ENCODE results near the gene CELA3A.

CELA3A gene

DNA sequence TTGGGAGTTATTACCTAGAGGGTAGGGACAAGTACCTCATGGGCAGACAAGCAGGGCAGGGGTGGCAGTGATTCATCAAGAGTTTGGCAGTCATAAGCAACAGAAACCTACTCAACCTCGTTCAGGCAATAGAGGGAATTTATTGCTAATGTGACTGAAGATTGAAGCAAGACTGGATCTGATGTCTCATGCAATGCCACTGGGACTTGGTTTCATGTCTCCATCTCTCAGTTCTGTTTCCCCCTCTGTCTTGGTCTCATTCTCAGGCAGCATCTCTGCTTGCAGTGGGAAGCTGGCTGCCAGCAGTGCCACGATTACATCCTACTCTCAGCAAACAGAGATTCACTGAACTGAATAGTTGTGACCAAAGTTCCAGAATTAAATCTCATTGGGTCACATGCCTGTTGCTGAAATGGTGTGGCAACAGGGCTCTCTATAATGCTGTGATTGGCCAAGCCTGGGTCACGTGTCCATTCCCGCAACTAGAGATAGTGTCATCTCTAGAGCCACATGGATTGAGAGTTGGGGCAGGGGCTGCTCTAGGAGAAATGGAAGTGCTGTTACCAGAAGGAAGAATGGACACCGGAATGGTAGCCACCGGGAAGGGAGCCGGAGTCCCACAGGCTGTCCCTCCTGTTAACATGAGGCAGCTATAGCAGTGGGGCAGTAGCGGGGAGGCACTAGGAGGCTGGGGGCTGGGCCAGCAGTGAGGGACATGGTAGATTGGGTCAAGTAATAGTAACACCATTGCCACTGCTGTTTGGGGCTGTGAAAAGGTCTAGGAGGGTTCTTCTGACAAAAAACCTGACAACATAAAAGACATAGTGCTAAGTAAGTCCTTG, 47.1 kb downstream of the CELA3A start:
- H3K4me3 ChIP-seq (ENCODE audit: low read length) = no peak overlapping the region
- no peaks in the 10 kb centered on the region for H3K9me3 ChIP-seq (ENCODE audit: control insufficient read depth, low read length)
- H3K27me3 ChIP-seq (ENCODE audit: control insufficient read depth, insufficient read depth, low read length) = no peaks in the 10 kb centered on the region
- H3K9ac ChIP-seq (ENCODE audit: low read length) = no peak overlapping the region
- H3K36me3 ChIP-seq (ENCODE audit: control insufficient read depth, insufficient read depth, low read length) = no peaks in the 10 kb centered on the region
- peaks cover 9% of the 10 kb centered on the region for H3K4me1 ChIP-seq (ENCODE audit: control insufficient read depth, insufficient read depth, low read length)

GRCh38 chr1:22050330-22050729, 48.9 kb downstream of the CELA3A start:
- Histone ChIP-seq H3K36me3 (ENCODE audit: control insufficient read depth, insufficient read depth, low read length) (no peaks in the 10 kb centered on the region), H3K9ac (ENCODE audit: low read length) (no peak overlapping the region), H3K4me1 (ENCODE audit: control insufficient read depth, insufficient read depth, low read length) (peaks cover 4% of the 10 kb centered on the region), H3K9me3 (ENCODE audit: control insufficient read depth, low read length) (no peaks in the 10 kb centered on the region), H3K4me3 (ENCODE audit: low read length) (no peak overlapping the region), H3K27me3 (ENCODE audit: control insufficient read depth, insufficient read depth, low read length) (no peaks in the 10 kb centered on the region)

GRCh38 chr1:22051607-22052114, 50.2 kb downstream of the CELA3A start:
- no peak overlapping the region for H3K4me3 ChIP-seq (ENCODE audit: low read length)
- peaks cover 16% of the 10 kb centered on the region for H3K4me1 ChIP-seq (ENCODE audit: control insufficient read depth, insufficient read depth, low read length)
- H3K9ac ChIP-seq (ENCODE audit: low read length) = no peak overlapping the region
- H3K27me3 ChIP-seq (ENCODE audit: control insufficient read depth, insufficient read depth, low read length) = no peaks in the 10 kb centered on the region
- H3K36me3 ChIP-seq (ENCODE audit: control insufficient read depth, insufficient read depth, low read length) = no peaks in the 10 kb centered on the region
- H3K9me3 ChIP-seq (ENCODE audit: control insufficient read depth, low read length) = no peaks in the 10 kb centered on the region

- H3K27me3 ChIP-seq (ENCODE audit: control insufficient read depth, insufficient read depth, low read length) = no peaks in the 10 kb centered on the region
- no peaks in the 10 kb centered on the region for H3K36me3 ChIP-seq (ENCODE audit: control insufficient read depth, insufficient read depth, low read length)
- H3K4me3 ChIP-seq (ENCODE audit: low read length) = peak within 1 kb of the TSS; percentile 54
Observed at GRCh38 chr1:22052115-22053016, 50.9 kb downstream of the CELA3A start, which contains the start of gene CDC42. CDC42 (plus strand) TSS chr1:22052709; CDS start chr1:22078479, 25,770 bp downstream.

GRCh38 chr1:22053017-22053860, 51.8 kb downstream of the CELA3A start:
- Histone ChIP-seq H3K4me1 (ENCODE audit: control insufficient read depth, insufficient read depth, low read length) (peaks cover 25% of the 10 kb centered on the region), H3K36me3 (ENCODE audit: control insufficient read depth, insufficient read depth, low read length) (no peaks in the 10 kb centered on the region), H3K9ac (ENCODE audit: low read length) (peak overlapping the region; percentile 94), H3K4me3 (ENCODE audit: low read length) (peak overlapping the region; percentile 17), H3K9me3 (ENCODE audit: control insufficient read depth, low read length) (no peaks in the 10 kb centered on the region), H3K27me3 (ENCODE audit: control insufficient read depth, insufficient read depth, low read length) (no peaks in the 10 kb centered on the region)

More at GRCh38 chr1:22052115-22053016, 50.9 kb downstream of the CELA3A start, which contains the start of gene CDC42:
- Histone ChIP-seq H3K9me3 (ENCODE audit: control insufficient read depth, low read length) (no peaks in the 10 kb centered on the region), H3K9ac (ENCODE audit: low read length) (peak within 1 kb of the TSS; percentile 94), H3K4me1 (ENCODE audit: control insufficient read depth, insufficient read depth, low read length) (peaks cover 23% of the 10 kb centered on the region)

DNA sequence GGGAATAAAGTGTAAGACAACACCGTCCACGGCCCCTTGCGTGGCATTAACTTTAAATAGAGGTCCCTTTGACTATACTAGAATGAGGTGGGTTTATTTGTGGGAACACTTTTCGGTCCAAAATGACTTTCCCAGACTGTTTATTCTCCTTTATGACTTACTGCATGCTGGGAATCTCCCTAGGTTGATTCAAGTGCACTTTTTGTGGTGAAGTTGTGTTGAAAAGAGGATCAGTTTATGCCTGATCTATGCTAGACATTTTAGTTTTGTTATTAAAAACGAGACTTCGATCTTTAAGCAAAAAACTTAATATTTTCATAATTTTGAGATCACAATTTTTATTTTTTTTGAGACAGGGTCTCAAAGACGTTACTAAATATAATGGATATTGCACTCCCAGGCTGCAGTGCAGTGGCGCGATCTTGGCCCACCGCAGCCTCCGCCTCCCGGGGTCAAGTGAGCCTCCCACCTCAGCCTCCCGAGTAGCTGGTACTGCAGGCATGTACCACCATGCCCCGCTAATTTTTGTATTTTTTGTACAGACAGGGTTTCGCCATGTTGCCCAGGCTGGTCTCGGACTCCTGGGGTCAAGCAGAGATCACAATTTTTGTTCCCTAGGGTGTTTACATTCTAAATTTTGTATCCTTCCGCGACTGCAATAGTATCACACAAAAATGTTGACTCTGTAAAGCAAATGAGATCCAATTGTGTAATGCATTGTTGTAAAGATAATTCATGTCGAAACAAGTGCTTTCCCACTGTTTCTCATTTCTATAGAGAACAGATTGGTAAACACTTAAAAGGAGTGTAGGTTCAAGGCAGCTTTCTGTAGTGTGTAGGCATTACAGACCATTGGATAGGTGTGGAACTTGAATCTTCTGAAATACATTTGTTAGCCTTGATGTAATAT, 52.7 kb downstream of the CELA3A start:
- Histone ChIP-seq H3K27me3 (ENCODE audit: control insufficient read depth, insufficient read depth, low read length) (no peaks in the 10 kb centered on the region), H3K9me3 (ENCODE audit: control insufficient read depth, low read length) (no peaks in the 10 kb centered on the region), H3K4me3 (ENCODE audit: low read length) (peak overlapping the region; percentile 17), H3K9ac (ENCODE audit: low read length) (peak overlapping the region; percentile 94), H3K4me1 (ENCODE audit: control insufficient read depth, insufficient read depth, low read length) (peaks cover 25% of the 10 kb centered on the region), H3K36me3 (ENCODE audit: control insufficient read depth, insufficient read depth, low read length) (no peaks in the 10 kb centered on the region)

DNA sequence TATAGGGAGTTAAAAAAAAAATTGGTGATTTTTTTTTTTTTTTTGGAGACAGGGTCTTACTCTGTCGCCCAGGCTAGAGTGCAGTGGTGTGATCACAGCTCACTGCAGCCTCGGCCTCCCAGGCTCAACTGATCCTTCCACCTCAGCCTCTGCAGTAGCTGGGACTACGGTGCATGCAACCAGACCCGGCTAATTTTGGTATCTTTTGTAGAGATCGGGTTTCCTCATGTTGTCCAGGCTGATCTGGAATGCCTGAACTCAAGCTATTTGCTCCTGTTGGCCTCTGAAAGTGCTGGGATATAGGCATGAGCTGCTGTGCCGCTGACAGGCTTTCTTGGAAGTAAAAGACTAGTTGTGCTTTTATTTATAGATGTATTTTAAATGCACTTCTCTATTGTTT, 54.0 kb downstream of the CELA3A start:
- H3K4me1 ChIP-seq (ENCODE audit: control insufficient read depth, insufficient read depth, low read length) = peaks cover 31% of the 10 kb centered on the region
- no peaks in the 10 kb centered on the region for H3K27me3 ChIP-seq (ENCODE audit: control insufficient read depth, insufficient read depth, low read length)
- H3K4me3 ChIP-seq (ENCODE audit: low read length) = no peak overlapping the region

GRCh38 chr1:22056043-22056442, 54.6 kb downstream of the CELA3A start:
- no peak overlapping the region for H3K4me3 ChIP-seq (ENCODE audit: low read length)

More for the DNA sequence above, 54.0 kb downstream of the CELA3A start:
- no peak overlapping the region for H3K9ac ChIP-seq (ENCODE audit: low read length)
- H3K36me3 ChIP-seq (ENCODE audit: control insufficient read depth, insufficient read depth, low read length) = no peaks in the 10 kb centered on the region
- H3K9me3 ChIP-seq (ENCODE audit: control insufficient read depth, low read length) = no peaks in the 10 kb centered on the region

GRCh38 chr1:22056936-22057335, 55.5 kb downstream of the CELA3A start:
- H3K4me1 ChIP-seq (ENCODE audit: control insufficient read depth, insufficient read depth, low read length) = peaks cover 34% of the 10 kb centered on the region
- H3K9ac ChIP-seq (ENCODE audit: low read length) = no peak overlapping the region

More at GRCh38 chr1:22056043-22056442, 54.6 kb downstream of the CELA3A start:
- Histone ChIP-seq H3K9ac (ENCODE audit: low read length) (no peak overlapping the region), H3K36me3 (ENCODE audit: control insufficient read depth, insufficient read depth, low read length) (no peaks in the 10 kb centered on the region), H3K4me1 (ENCODE audit: control insufficient read depth, insufficient read depth, low read length) (peaks cover 31% of the 10 kb centered on the region), H3K9me3 (ENCODE audit: control insufficient read depth, low read length) (no peaks in the 10 kb centered on the region), H3K27me3 (ENCODE audit: control insufficient read depth, insufficient read depth, low read length) (no peaks in the 10 kb centered on the region)

DNA sequence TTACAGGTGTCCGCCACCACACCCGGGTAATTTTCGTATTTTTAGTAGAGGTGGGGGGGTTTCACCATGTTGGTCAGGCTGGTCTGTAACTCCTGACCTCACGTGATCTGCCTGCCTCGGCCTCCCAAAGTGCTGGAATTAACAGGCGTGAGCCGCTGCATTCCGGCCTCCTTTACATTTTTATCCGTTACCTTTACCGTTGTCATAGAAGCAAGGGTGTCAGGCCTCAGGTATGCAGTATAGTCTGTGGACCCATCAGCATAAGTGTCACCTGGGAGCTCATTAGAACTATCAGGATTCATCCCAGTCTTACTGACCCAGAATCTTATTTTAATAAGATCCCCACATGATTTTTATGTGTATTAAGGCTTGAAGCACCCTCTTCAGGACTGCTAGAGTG, 56.4 kb downstream of the CELA3A start:
- H3K9ac ChIP-seq (ENCODE audit: low read length) = no peak overlapping the region
- H3K36me3 ChIP-seq (ENCODE audit: control insufficient read depth, insufficient read depth, low read length) = no peaks in the 10 kb centered on the region
- no peaks in the 10 kb centered on the region for H3K27me3 ChIP-seq (ENCODE audit: control insufficient read depth, insufficient read depth, low read length)
- H3K9me3 ChIP-seq (ENCODE audit: control insufficient read depth, low read length) = no peaks in the 10 kb centered on the region
- H3K4me1 ChIP-seq (ENCODE audit: control insufficient read depth, insufficient read depth, low read length) = peaks cover 38% of the 10 kb centered on the region
- H3K4me3 ChIP-seq (ENCODE audit: low read length) = no peak overlapping the region

More at GRCh38 chr1:22056936-22057335, 55.5 kb downstream of the CELA3A start:
- Histone ChIP-seq H3K27me3 (ENCODE audit: control insufficient read depth, insufficient read depth, low read length) (no peaks in the 10 kb centered on the region), H3K36me3 (ENCODE audit: control insufficient read depth, insufficient read depth, low read length) (no peaks in the 10 kb centered on the region), H3K4me3 (ENCODE audit: low read length) (no peak overlapping the region), H3K9me3 (ENCODE audit: control insufficient read depth, low read length) (no peaks in the 10 kb centered on the region)
